Kidney tubule cell (primary cell): ENCODE results near the gene ZDHHC14.
A peak's percentile ranks its signal among the peaks of the same experiment; 100 is the strongest.

Experiments used
- DNase-seq: peaks from one replicate; pipeline ENCODE4 v3.0.0-alpha.2; 2018; ENCODE audit warnings: low spot score

Gene ZDHHC14

DNA sequence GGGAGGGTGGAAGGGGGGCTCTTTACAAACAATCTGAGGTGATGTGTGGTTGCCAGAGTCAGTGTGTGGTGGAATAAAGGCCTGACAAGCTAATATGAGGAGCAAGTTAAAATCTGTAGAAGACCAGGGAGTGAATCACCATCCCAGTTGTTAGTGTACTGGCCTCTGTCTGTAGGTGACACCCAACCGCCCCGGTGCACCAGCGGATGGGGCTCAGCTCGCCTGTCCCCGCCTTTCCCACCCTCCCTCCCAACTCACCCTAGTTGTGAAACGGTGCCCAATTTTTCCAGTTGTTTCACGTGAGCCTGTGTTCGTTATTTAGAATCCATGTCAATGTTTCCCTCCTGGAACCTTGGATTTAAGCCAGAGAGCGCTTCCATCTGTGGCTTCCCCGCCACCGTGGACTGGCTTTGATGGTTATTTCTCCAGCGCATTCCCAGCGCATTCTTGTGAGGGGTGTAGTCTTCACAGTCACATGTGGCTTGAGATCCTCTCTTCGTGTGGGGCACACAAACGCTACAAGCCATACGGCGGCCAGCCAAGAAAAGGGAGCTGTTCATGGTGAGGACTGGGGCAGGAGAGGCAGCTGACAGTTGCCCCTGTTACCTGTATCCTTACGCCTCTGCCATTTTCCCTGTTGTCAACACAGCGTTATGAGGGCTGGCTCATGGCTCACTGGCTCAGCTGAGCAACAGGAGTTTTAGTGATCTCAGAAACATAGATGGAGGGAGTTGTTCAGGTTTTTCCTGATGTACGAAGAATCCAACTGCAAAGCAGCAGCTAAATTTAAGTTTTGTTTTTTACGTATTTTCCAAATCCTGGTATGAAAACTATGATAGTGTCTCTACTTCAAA lies 137.6 kb downstream of the ZDHHC14 start:
- DNase-seq, result peak; percentile 53

DNA sequence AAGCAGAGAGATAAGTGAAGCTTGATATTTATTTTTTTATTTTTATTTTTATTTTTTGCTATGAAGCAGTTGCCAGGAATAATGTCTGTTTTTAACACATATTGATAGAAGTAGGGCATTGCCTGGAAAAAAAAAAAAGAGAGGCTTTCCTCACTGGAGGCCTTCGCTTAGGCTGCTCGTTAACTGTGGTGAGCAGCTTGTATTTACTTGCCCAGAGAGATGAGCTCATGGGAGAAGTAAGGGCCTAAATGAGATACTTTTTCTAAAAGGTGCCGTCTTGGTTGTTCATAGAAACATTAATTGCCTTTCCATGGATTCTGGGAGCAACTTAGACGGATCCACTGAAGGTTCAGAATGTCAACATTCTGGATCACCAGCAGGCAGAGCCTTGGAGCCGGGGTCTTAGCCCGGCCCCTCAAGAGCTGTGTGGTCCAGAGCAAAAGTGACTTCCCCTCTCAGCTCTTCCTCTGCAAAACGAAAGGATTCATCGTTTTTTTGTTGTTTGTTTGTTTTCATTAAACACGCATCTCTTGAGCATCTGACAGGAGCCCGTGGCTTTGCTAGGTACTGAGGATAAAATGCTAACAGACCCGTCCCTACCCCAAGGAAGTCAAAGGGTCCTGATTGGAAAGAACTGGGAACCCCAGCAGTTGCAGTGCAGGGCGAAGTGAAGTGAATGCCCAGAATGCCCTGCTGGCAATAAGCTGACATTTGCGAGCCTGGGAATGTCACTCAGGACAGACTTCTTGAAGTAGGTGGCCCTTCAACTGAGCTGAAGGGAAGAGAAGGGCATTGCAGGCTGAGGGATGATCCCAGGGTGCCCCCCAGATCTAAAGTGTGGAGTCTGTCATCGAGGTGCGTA lies 138.5 kb downstream of the ZDHHC14 start:
- DNase-seq, result no peak

DNA sequence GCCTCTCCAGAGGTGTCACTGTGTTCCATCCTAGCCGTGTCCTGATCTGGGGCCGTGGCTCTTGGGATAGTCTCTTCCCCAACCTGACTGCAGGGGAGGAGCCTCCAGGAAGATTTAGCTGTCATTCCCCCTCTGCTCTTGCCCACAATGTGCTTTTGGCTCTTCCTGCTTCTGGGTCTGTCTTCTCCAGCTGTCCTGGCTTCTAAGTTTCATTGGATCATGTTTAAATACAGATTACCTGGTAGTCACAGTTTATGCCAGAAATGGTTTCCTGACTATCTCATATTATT lies 139.1 kb downstream of the ZDHHC14 start:
- no peak for DNase-seq

DNA sequence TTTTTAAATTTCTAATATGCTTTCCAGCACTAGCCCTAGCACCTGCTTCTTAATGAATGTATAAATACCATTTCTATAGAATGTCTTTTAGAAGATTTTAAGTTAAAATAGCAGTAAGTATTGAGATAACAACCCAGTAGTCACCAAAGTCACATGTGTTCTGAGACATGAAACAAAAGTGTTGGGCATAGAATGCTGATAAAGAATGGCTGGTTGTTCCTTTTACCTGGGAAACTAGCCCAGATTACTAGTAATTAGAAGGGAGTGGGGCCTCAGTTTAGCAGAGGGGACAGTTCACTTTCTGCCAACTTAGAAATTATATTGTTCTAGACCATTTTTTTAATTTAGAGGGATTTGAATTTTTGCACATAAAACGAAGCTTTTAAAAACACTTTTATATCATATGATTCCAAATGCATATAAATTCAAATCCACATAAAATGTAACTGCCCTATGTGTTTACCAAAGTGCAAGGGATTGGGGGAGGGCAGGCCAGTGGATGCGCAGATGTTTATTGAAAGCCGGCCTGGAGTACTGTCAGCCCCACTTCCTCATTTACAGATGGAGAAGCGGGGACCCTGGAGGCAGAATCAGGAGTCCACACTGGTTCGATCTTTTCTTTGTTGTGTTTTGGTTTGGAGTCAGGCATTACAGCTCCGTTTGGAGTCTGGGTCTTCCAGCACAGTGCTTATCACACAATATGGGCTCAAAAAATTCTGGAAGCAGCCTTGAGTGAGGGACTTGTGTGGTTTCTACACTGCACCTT lies 139.8 kb downstream of the ZDHHC14 start:
- no peak for DNase-seq

DNA sequence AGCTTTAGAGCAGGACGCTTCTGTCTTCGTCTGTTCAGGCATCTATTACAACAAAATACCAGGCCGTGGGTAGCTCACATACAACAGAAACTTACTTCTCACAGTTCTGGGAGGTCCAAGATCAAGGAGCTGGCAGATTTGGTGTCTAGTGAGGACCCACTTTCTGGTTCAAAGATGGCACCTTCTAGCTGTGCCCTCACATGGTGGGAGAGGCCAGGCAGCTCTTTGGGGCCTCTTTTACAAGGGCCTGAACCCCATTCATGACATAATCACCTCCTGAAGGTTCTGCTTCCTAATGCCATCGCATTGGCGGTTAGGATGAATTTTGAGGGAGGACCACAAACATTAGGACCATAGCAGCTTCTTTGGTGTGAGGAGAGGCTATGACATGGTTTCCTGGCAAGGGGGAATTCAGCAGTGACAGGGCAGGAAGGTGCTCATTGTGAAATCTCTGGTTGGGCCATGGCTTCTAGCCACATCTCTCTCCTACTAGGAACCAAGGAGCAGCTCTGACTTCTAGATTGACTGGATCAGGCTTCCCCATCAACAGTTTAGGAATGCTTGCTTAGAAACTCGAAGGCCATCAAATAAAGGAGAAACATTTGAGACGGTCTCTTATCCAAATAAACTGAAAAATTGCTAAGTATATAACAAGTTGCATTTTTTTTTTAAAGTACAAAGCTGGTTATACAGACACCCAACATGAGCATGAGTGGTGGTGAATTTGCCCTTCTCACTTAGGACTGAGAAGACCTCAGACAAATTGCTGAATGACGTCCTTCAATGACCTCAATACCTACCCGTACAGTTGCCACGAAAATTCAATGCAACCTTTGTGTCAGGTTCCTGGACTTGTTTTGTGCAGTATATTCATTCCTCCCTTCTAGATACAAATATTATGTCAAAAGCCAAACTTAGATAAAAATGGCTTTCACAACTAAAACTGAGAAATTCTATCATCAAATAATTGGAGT lies 140.7 kb downstream of the ZDHHC14 start:
- DNase-seq, result no peak

DNA sequence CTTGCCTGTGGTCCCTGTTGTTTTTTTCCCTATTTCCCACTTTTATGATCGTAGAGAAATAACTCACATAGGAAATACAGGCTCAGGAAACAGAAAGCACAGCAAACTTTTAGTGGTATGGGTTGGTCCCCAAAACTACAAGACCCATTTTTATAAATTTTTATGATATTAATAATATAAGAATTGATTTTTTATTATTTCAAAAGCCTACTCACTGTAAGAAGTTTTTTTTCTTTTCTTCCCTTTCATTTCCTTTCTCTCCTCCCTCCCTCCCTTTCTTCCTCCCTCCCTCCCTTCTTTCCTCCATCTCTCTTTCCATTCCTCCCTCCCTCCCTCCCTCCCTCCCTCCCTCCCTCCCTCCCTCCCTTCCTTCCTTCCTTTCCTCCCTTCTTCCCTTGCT lies 141.5 kb downstream of the ZDHHC14 start:
- no peak for DNase-seq

- DNase-seq, result no peak
Measured at GRCh38 chr6:157524735-157525134, 143.7 kb downstream of the ZDHHC14 start.

- no peak for DNase-seq
Measured at GRCh38 chr6:157525292-157525889, 144.4 kb downstream of the ZDHHC14 start.

DNA sequence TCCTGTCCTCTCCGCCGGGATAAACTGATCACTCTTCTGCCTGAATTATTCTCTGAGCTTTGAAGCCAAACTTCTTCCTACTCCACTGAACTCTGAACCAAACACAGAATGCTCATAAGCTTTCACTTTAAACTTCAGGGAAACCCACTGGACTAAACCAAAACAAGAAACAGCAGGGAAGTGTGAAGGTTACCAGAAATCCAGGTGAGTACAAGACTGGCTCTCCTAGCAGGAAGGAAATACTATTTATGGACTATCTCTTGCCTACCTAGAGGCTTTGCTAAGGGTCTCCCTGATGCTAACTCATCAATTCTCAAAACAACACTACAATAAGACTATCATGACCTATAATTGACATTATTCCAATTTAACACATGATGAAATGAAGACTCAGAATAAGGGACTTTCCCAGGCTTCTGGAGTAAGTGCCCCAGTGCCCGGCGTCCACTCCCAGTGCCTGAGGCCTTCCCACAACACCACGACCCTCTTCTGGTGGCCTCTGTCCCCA lies 145.0 kb downstream of the ZDHHC14 start:
- no peak for DNase-seq

DNA sequence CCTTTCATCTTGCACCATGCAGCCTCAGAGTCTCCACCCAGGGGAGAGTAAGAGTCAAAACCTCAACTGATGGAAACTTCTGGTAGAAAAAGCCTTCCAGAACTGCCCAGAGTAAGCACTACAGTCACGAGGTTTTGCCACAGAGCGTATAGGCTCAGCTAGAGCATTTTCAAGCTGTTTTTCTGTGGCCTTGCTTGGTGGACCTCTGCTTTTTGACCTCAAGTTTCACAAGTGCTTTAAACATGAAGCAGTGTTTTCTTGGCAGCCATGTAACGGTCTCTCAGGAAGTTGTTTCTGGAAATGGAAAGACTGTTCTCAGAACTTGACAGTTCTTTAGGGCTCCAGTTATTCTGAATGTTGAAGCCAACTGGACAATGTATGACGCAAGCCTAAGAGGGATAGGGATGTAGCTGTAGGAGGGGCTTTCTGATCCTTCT lies 146.5 kb downstream of the ZDHHC14 start:
- no peak for DNase-seq

DNA sequence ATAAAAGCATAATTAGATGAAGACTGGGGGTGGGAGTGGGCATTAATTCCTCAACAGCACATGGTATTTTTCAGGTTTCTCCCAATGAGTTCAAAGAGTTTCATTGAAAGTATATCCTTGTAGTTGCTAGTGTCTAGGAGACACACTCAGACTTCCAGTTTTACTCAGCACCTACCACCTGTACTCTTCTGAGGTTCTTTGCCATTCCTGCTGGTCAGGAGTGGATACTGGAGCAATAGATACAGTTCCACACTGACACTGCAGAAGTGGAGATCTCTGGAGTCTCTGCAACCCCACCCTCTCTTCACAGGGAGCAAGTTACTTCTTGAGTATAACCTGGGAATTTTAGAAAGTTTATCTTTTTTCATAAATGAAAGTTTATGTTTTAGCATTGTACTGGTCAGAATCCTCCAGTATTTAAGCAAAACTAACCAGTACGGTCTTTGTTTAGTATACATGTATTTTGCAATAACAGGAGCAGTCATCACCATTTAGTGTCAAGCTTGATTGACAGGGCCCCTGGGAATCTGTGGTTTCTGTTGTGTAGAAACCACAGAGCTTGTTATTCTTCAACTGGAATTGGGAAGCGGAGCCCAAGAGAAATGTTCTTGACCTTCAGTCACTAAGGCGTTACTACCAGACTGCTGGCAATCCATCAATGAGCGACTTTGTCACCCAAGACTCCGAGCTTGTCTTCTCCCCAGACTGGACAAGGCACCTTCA lies 148.1 kb downstream of the ZDHHC14 start:
- peak; percentile 87 for DNase-seq

GRCh38 chr6:157529654-157530039 lies 148.7 kb downstream of the ZDHHC14 start:
- DNase-seq, result no peak

DNA sequence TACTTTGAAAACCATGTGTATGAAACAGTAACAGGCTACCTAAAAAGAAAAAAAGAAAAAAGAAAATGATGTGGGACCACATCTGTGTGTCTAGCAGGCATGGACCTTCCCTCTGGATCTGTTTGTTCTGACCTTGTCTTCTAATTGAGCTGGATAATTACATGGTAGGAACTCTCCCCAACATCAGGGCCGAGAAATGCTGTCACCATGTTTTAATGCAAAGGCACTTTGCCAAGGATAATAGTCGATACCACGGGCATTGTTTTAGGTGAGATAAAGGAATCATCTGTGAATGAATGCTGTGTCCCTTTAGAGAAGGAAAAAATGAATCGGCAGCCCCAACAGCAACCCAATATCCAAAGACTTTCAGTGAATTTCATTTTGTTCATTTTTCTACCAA lies 149.1 kb downstream of the ZDHHC14 start:
- no peak for DNase-seq

DNA sequence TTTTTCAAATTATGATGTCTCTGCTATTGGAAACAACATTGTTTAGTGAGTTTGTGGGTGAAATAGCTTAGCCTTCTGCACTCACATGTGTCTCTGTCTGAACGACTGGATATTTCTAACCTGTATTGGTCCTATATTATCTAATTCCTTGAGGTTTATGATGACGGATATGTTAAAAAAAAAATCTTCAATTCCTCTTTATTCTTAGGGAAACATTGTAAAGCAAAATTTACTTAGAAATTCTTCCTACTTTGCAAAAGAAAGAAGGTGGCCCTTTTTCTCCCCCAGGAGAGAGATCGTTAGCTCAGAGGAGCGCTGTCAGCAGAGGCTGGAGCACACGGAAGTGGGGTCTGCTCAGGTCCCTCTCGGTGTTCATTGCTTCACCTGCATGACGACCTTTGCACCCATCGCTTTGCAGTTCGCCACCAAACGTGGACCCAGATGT lies 149.8 kb downstream of the ZDHHC14 start:
- DNase-seq, result no peak

DNA sequence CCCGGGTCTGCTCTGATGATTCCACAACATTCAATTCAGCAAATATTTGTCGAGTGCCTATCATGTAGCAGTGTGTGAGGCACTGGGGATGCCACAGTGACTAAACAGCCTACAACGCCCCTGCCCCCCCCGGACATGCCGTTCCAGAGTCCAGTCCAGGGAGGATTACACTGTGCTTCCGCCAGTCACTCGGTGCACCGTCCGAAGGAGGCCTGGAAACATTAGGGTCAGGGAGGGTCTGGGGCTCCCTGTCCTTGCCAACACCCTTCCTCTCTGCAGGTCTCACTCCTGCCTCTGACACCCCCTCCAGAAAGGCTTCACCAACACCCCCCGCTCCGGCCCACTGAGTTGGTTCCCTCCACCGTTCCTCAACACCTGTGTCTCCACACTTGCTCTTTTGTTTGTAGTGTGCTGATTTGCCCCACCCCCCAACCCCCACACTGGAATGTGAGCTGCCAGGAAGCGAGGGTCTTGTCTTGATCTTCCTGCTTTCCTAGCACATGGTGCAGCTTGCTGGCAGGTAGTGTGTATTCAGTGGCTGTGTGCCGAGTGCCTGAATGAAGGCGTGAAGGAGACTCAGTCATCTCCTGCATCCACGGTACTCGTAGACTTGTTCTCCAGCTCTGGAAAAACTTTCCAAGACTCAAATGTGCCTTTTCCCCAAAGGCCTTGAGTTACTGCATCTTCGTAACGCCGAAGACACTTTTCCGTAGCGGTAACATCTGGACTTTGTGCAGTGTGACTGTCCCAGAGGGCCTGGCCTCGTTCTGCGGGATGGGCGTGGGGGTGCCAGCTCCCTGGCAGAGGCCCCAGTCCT lies 150.4 kb downstream of the ZDHHC14 start:
- peak; percentile 80 for DNase-seq

- no peak for DNase-seq
Measured at GRCh38 chr6:157531986-157532365, 151.0 kb downstream of the ZDHHC14 start.

- no peak for DNase-seq
Measured at GRCh38 chr6:157533048-157533871, 152.3 kb downstream of the ZDHHC14 start.
